Trophoblast cell (in vitro differentiated cells and primary cell): ENCODE measurements around the gene TEF.

ENCODE experiments used
- DNase-seq, 2 donors: peaks; one replicate each; pipeline ENCODE4 v3.0.0-alpha.2; 2016
- H2AFZ ChIP-seq: 2 replicates; pipeline ENCODE4 v1.6.1; 2013; ENCODE audit warnings: low read length, moderate library complexity, mild to moderate bottlenecking; ENCODE audit not compliant: insufficient read depth, poor library complexity
- H2AK5ac ChIP-seq: 2 replicates; pipeline ENCODE4 v1.6.1; 2013; ENCODE audit warnings: mild to moderate bottlenecking, low read length
- H2BK120ac ChIP-seq: 2 replicates; pipeline ENCODE4 v1.6.1; 2013; ENCODE audit warnings: low read length, mild to moderate bottlenecking, moderate library complexity; ENCODE audit not compliant: insufficient read depth, poor library complexity
- H2BK12ac ChIP-seq: 2 replicates; pipeline ENCODE4 v1.6.1; 2013; ENCODE audit warnings: mild to moderate bottlenecking, low read length, moderate library complexity
- H2BK5ac ChIP-seq: 2 replicates; pipeline ENCODE4 v1.6.1; 2013; ENCODE audit warnings: low read length, low read depth, moderate library complexity, mild to moderate bottlenecking; ENCODE audit not compliant: poor library complexity
- H3K14ac ChIP-seq: 2 replicates; pipeline ENCODE4 v1.6.1; 2013; ENCODE audit warnings: mild to moderate bottlenecking, low read length
- H3K18ac ChIP-seq: 2 replicates; pipeline ENCODE4 v1.6.1; 2013; ENCODE audit warnings: mild to moderate bottlenecking, low read length
- H3K23ac ChIP-seq: 2 replicates; pipeline ENCODE4 v1.6.1; 2013; ENCODE audit warnings: low read length
- H3K27ac ChIP-seq: 2 replicates; pipeline ENCODE4 v1.5.1; 2013; ENCODE audit warnings: low read depth, mild to moderate bottlenecking, inconsistent platforms, low read length, moderate library complexity
- H3K27me3 ChIP-seq: 2 replicates; pipeline ENCODE4 v1.6.1; 2013; ENCODE audit warnings: inconsistent platforms, mild to moderate bottlenecking, low read length, moderate library complexity; ENCODE audit not compliant: insufficient read depth
- H3K36me3 ChIP-seq, 2 experiments: 1 replicate in 1 of 2; 2 replicates in 1 of 2; pipeline ENCODE4 v1.6.1; 2013; ENCODE audit warnings: low read length in 2 of 2, mild to moderate bottlenecking in 2 of 2, moderate library complexity in 1 of 2; ENCODE audit not compliant: insufficient read depth in 2 of 2, control insufficient read depth in 1 of 2
- H3K4ac ChIP-seq: 2 replicates; pipeline ENCODE4 v1.6.1; 2013; ENCODE audit warnings: low read depth, mild to moderate bottlenecking, low read length, moderate library complexity
- H3K4me1 ChIP-seq, 2 experiments: 1 replicate in 1 of 2; 2 replicates in 1 of 2; pipeline ENCODE4 v1.6.1; 2013; ENCODE audit warnings: low read length in 2 of 2, mild to moderate bottlenecking in 2 of 2, moderate library complexity in 1 of 2; ENCODE audit not compliant: insufficient read depth in 2 of 2, control insufficient read depth in 1 of 2
- H3K4me2 ChIP-seq: 2 replicates; pipeline ENCODE4 v1.6.1; 2013; ENCODE audit warnings: inconsistent platforms, mild to moderate bottlenecking, low read length, moderate library complexity
- H3K4me3 ChIP-seq: 2 replicates; pipeline ENCODE4 v1.5.1; 2013; ENCODE audit warnings: mild to moderate bottlenecking, low read depth, low read length, inconsistent platforms
- H3K79me1 ChIP-seq: one replicate; pipeline ENCODE4 v1.6.1; 2013; ENCODE audit warnings: low read length
- H3K79me2 ChIP-seq: 2 replicates; pipeline ENCODE4 v1.6.1; 2013; ENCODE audit warnings: low read length, mild to moderate bottlenecking; ENCODE audit not compliant: control insufficient read depth, insufficient read depth, poor library complexity
- H3K9ac ChIP-seq: 2 replicates; pipeline ENCODE4 v1.6.1; 2013; ENCODE audit warnings: mild to moderate bottlenecking, low read length
- H3K9me3 ChIP-seq: 2 replicates; pipeline ENCODE4 v1.6.1; 2013; ENCODE audit warnings: low read depth, mild to moderate bottlenecking, control low read depth, inconsistent platforms, low read length; ENCODE audit not compliant: insufficient read depth
- H4K12ac ChIP-seq: 2 replicates; pipeline ENCODE4 v1.6.1; 2013; ENCODE audit warnings: low read depth, mild to moderate bottlenecking, low read length, moderate library complexity
- H4K8ac ChIP-seq: 2 replicates; pipeline ENCODE4 v1.6.1; 2013; ENCODE audit warnings: low read depth, mild to moderate bottlenecking, low read length, moderate library complexity
- H4K91ac ChIP-seq: one replicate; pipeline ENCODE4 v1.6.1; 2013; ENCODE audit warnings: low read depth, mild to moderate bottlenecking, low read length, moderate library complexity
- WGBS: extraction: QIAGEN DNeasy Blood & Tissue Kit; methylation state at CpG from one replicate; pipeline ENCODE4 v1.1.7; 2013; ENCODE audit warnings: missing lambda C conversion rate; ENCODE audit not compliant: insufficient read length, insufficient coverage; ENCODE audit errors: extremely low coverage; 5-methylcytosine and 5-hydroxymethylcytosine counted together

TEF gene

GRCh38 chr22:41344189-41344788 lies 37.5 kb upstream of the TEF start:
- Histone ChIP-seq H2AK5ac (no peak overlapping the region), H3K14ac (no peak overlapping the region), H3K79me2 (no peaks in the 10 kb centered on the region), H2AFZ (no peak overlapping the region), H2BK120ac (no peak overlapping the region), H3K9ac (no peak overlapping the region), H3K36me3 (peaks cover 81 to 85% of the 10 kb centered on the region in 2 experiments), H3K27ac (no peak overlapping the region), H3K4me1 (no peaks in the 10 kb centered on the region), H3K27me3 (no peaks in the 10 kb centered on the region), H3K79me1 (no peaks in the 10 kb centered on the region), H3K9me3 (peaks cover 2% of the 10 kb centered on the region), H3K18ac (no peak overlapping the region), H3K4me3 (no peak overlapping the region), H3K4me2 (no peak overlapping the region), H4K91ac (no peak overlapping the region), H3K23ac (no peak overlapping the region), H4K12ac (no peak overlapping the region), H4K8ac (no peak overlapping the region), H2BK12ac (no peak overlapping the region), H3K4ac (no peak overlapping the region), H2BK5ac (no peak overlapping the region)
- no peak for DNase-seq
- no CpG with 5 or more reads among the region's 11 CpGs for WGBS

GRCh38 chr22:41345807-41346335 lies 35.9 kb upstream of the TEF start:
- Histone ChIP-seq H2BK12ac (no peak overlapping the region), H3K4me2 (no peak overlapping the region), H3K23ac (no peak overlapping the region), H4K8ac (no peak overlapping the region), H3K14ac (no peak overlapping the region), H2BK5ac (no peak overlapping the region), H3K4ac (no peak overlapping the region), H3K9ac (no peak overlapping the region), H3K79me1 (peaks cover 1% of the 10 kb centered on the region), H3K36me3 (peaks cover 74 to 85% of the 10 kb centered on the region in 2 experiments), H3K9me3 (peaks cover 3% of the 10 kb centered on the region), H2AK5ac (no peak overlapping the region), H3K27ac (no peak overlapping the region), H2BK120ac (no peak overlapping the region), H3K79me2 (no peaks in the 10 kb centered on the region), H2AFZ (no peak overlapping the region), H4K12ac (no peak overlapping the region), H4K91ac (no peak overlapping the region), H3K27me3 (no peaks in the 10 kb centered on the region), H3K4me3 (no peak overlapping the region), H3K4me1 (peaks cover 0 to 1% of the 10 kb centered on the region in 2 experiments), H3K18ac (no peak overlapping the region)
- no CpG with 5 or more reads among the region's 24 CpGs for WGBS
- no peak for DNase-seq

- H3K4me1 ChIP-seq = peaks cover 0 to 6% of the 10 kb centered on the region in 2 experiments
- H3K79me1 ChIP-seq = peaks cover 2% of the 10 kb centered on the region
- H2AK5ac ChIP-seq = no peak overlapping the region
- DNase-seq = no peak
- peaks cover 4% of the 10 kb centered on the region for H3K9me3 ChIP-seq
- no peak overlapping the region for H2BK120ac ChIP-seq
- no peak overlapping the region for H3K9ac ChIP-seq
- no peak overlapping the region for H4K12ac ChIP-seq
- no peak overlapping the region for H4K8ac ChIP-seq
- WGBS = no CpG with 5 or more reads among the region's 18 CpGs
- H4K91ac ChIP-seq = no peak overlapping the region
- no peak overlapping the region for H3K27ac ChIP-seq
- no peak overlapping the region for H3K18ac ChIP-seq
- H3K79me2 ChIP-seq = no peaks in the 10 kb centered on the region
- H2AFZ ChIP-seq = no peak overlapping the region
- no peak overlapping the region for H2BK5ac ChIP-seq
- no peak overlapping the region for H3K4me2 ChIP-seq
- no peak overlapping the region for H3K4ac ChIP-seq
- H3K27me3 ChIP-seq = no peaks in the 10 kb centered on the region
- H2BK12ac ChIP-seq = no peak overlapping the region
- H3K4me3 ChIP-seq = no peak overlapping the region
- H3K14ac ChIP-seq = no peak overlapping the region
- no peak overlapping the region for H3K23ac ChIP-seq
- H3K36me3 ChIP-seq = peaks cover 72 to 84% of the 10 kb centered on the region in 2 experiments
These were observed 34.5 kb upstream of the TEF start for GRCh38 chr22:41347066-41347859.

- Histone ChIP-seq H4K91ac (no peak overlapping the region), H3K4ac (no peak overlapping the region), H3K36me3 (peaks cover 65 to 80% of the 10 kb centered on the region in 2 experiments), H3K18ac (peak overlapping the region; percentile 38), H2AK5ac (no peak overlapping the region), H3K9ac (no peak overlapping the region), H4K12ac (no peak overlapping the region), H2BK12ac (no peak overlapping the region), H3K23ac (no peak overlapping the region), H2BK120ac (no peak overlapping the region), H3K4me2 (no peak overlapping the region), H4K8ac (no peak overlapping the region), H3K79me2 (no peaks in the 10 kb centered on the region), H3K4me3 (no peak overlapping the region), H2AFZ (no peak overlapping the region), H3K27ac (no peak overlapping the region), H3K27me3 (no peaks in the 10 kb centered on the region), H3K14ac (no peak overlapping the region), H3K9me3 (peaks cover 4% of the 10 kb centered on the region), H3K4me1 (peaks cover 0 to 6% of the 10 kb centered on the region in 2 experiments), H3K79me1 (peaks cover 2% of the 10 kb centered on the region), H2BK5ac (no peak overlapping the region)
- WGBS = no CpG with 5 or more reads among the region's 22 CpGs
- no peak for DNase-seq
These were observed 32.7 kb upstream of the TEF start for GRCh38 chr22:41348964-41349484.
